ENCODE results near the gene OLA1. TPM values are rescaled to one million over a fixed set of nuclear protein-coding genes. Genes with fewer than 3 reads are reported as not detected.

OLA1 gene
- total and polyA plus RNA-seq, 2 donors (not counting 1 experiment from before 2014, with no cell fraction given) = 13.9 to 47.7 TPM

- Histone ChIP-seq H3K36me3 (replicated peaks in 1 of 2; ENCODE audit: control extremely low read depth in 1 of 2, control insufficient read depth in 1 of 2, extremely low read depth in 1 of 2, insufficient read depth in 2 of 2, low read length in 1 of 2) (no peaks in the 10 kb centered on the region), H3K4me2 (replicated peaks; ENCODE audit: low read depth, low read length, poor library complexity, severe bottlenecking) (no peak overlapping the region), H3K27ac (ENCODE audit: low read length in 2 of 2) (no peak overlapping the region), H2AFZ (ENCODE audit: insufficient read depth, low read depth, low read length, poor library complexity, severe bottlenecking) (no peak overlapping the region), H3K9ac (ENCODE audit: low read length) (no peak overlapping the region), H4K20me1 (ENCODE audit: control insufficient read depth, insufficient read depth, low read length, poor library complexity, severe bottlenecking) (no peaks in the 10 kb centered on the region), H3K27me3 (replicated peaks in 1 of 4; ENCODE audit: control extremely low read depth in 1 of 4, control insufficient read depth in 3 of 4, insufficient read depth in 4 of 4, low read length in 3 of 4) (peaks cover 0 to 13% (median 4%) of the 10 kb centered on the region in 4 experiments), H3K4me1 (ENCODE audit: control insufficient read depth in 2 of 2, insufficient read depth in 2 of 2, low read length in 2 of 2) (no peaks in the 10 kb centered on the region), H3K9me3 (ENCODE audit: control extremely low read depth in 1 of 3, control insufficient read depth in 2 of 3, insufficient read depth in 1 of 3, low read length in 2 of 3) (no peaks in the 10 kb centered on the region), H3K79me2 (ENCODE audit: control insufficient read depth, insufficient read depth, low read length) (no peaks in the 10 kb centered on the region), H3K4me3 (ENCODE audit: control extremely low read depth in 1 of 5, extremely low read depth in 1 of 5, insufficient read depth in 1 of 5, low read depth in 2 of 5, low read length in 4 of 5) (no peak overlapping the region)
- 100% methylated on average over 1 of the region's 5 CpGs for WGBS (ENCODE audit: insufficient coverage)
- Mint-ChIP-seq H3K4me3 (no peak overlapping the region), H3K27ac (no peak overlapping the region), H3K27me3 (peaks cover 49% of the 10 kb centered on the region), H3K9me3 (ENCODE audit: insufficient read depth) (no peaks in the 10 kb centered on the region), H3K4me1 (no peaks in the 10 kb centered on the region)
- DNase-seq = no peak
- intact Hi-C loops (cut with micrococcal nuclease) = no loop called here
- ChIA-PET POLR2A (no interaction called here), CTCF (no interaction called here)
- TF ChIP-seq EZH2 (IDR thresholded peaks at IDR 0.05; ENCODE audit: borderline replicate concordance, insufficient read depth, low read depth, low read length, poor library complexity, severe bottlenecking) = no peak
- no peak for TF ChIP-seq CTCF (IDR thresholded peaks at IDR 0.05)
- no peak for ATAC-seq (ENCODE audit: low read depth)
These were observed 18.0 kb upstream of the OLA1 start for GRCh38 chr2:174266288-174266687.

- Histone ChIP-seq H3K9ac (ENCODE audit: low read length) (no peak overlapping the region), H3K4me1 (ENCODE audit: control insufficient read depth in 2 of 2, insufficient read depth in 2 of 2, low read length in 2 of 2) (no peaks in the 10 kb centered on the region), H4K20me1 (ENCODE audit: control insufficient read depth, insufficient read depth, low read length, poor library complexity, severe bottlenecking) (no peaks in the 10 kb centered on the region), H3K4me2 (replicated peaks; ENCODE audit: low read depth, low read length, poor library complexity, severe bottlenecking) (no peak overlapping the region), H3K4me3 (ENCODE audit: control extremely low read depth in 1 of 5, extremely low read depth in 1 of 5, insufficient read depth in 1 of 5, low read depth in 2 of 5, low read length in 4 of 5) (no peak overlapping the region), H3K79me2 (ENCODE audit: control insufficient read depth, insufficient read depth, low read length) (no peaks in the 10 kb centered on the region), H3K9me3 (ENCODE audit: control extremely low read depth in 1 of 3, control insufficient read depth in 2 of 3, insufficient read depth in 1 of 3, low read length in 2 of 3) (no peaks in the 10 kb centered on the region), H2AFZ (ENCODE audit: insufficient read depth, low read depth, low read length, poor library complexity, severe bottlenecking) (no peak overlapping the region), H3K27me3 (replicated peaks in 1 of 4; ENCODE audit: control extremely low read depth in 1 of 4, control insufficient read depth in 3 of 4, insufficient read depth in 4 of 4, low read length in 3 of 4) (peaks cover 0 to 12% (median 4%) of the 10 kb centered on the region in 4 experiments), H3K36me3 (replicated peaks in 1 of 2; ENCODE audit: control extremely low read depth in 1 of 2, control insufficient read depth in 1 of 2, extremely low read depth in 1 of 2, insufficient read depth in 2 of 2, low read length in 1 of 2) (no peaks in the 10 kb centered on the region), H3K27ac (ENCODE audit: low read length in 2 of 2) (no peak overlapping the region)
- intact Hi-C loops (cut with micrococcal nuclease) = no loop called here
- H3K4me3 Mint-ChIP-seq = no peak overlapping the region
- no peaks in the 10 kb centered on the region for H3K4me1 Mint-ChIP-seq
- ChIA-PET CTCF (no interaction called here), POLR2A (interaction anchor here (0.7 kb wide), 1 partner anchor 384 kb away, joined by 4 read pairs; no protein-coding TSS in a partner anchor)
- DNase-seq (no peak), ATAC-seq (ENCODE audit: low read depth) (no peak)
- WGBS (ENCODE audit: insufficient coverage) = 78% methylated on average over 3 of the region's 3 CpGs
- no peak overlapping the region for H3K27ac Mint-ChIP-seq
- H3K27me3 Mint-ChIP-seq = peaks cover 58% of the 10 kb centered on the region
- H3K9me3 Mint-ChIP-seq (ENCODE audit: insufficient read depth) = no peaks in the 10 kb centered on the region
- TF ChIP-seq CTCF (IDR thresholded peaks at IDR 0.05) (no peak), EZH2 (IDR thresholded peaks at IDR 0.05; ENCODE audit: borderline replicate concordance, insufficient read depth, low read depth, low read length, poor library complexity, severe bottlenecking) (no peak)
These were observed 15.7 kb upstream of the OLA1 start for GRCh38 chr2:174263997-174264396.

All from B cell (primary cell).